Measurements from ENCODE around the gene PROM1.

DNA sequence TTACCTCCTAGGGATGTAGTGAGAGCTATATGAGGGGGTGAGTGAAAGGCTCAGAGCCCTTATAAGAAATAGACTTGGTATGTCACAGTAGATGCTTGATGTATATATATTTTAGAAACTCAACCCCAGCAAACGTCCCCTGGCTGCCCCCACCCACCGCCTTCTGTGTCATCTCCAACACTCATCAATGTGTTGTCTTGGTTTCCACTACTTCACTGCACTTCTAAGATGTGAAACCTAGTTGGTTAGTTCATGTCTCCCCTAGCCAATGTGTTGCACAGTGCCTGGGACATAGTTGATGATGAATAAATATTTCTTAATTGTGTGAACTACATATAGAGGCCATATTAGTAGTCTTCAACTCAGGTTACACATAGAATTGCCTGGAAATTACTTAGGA is 125.3 kb downstream of the PROM1 start:
- TF ChIP-seq CTCF (conservative IDR thresholded peaks at IDR 0.05; ENCODE audit: low read length) = no peak
- no peak for TF ChIP-seq EZH2phosphoT487 (IDR thresholded peaks at IDR 0.05; ENCODE audit: borderline replicate concordance)
